Renal pelvis (tissue), 4 donors: ENCODE data around the gene PRKG1. TPM values are rescaled to one million over a fixed set of nuclear protein-coding genes. Genes with fewer than 3 reads are reported as not detected.
"Not testable (repeated sequence)": the region's sequence is repeated elsewhere in the genome, so short reads cannot be mapped to it uniquely, and the experiment has no call there.

Source experiments
- DNase-seq: peaks from one replicate; pipeline ENCODE4 v3.0.0-alpha.2; 2013
- polyA plus RNA-seq, 3 donors: library from polyadenylated mRNA; unstranded; fragments of 120-200 nt; gene quantifications; one replicate each; pipeline ENCODE4 v1.2.1, GENCODE V29; 2013; ENCODE audit not compliant: insufficient read length in 3 of 3

Gene PRKG1
- polyA plus RNA-seq, 3 donors: 10.7 to 12.2 (median 11.3) TPM

DNA sequence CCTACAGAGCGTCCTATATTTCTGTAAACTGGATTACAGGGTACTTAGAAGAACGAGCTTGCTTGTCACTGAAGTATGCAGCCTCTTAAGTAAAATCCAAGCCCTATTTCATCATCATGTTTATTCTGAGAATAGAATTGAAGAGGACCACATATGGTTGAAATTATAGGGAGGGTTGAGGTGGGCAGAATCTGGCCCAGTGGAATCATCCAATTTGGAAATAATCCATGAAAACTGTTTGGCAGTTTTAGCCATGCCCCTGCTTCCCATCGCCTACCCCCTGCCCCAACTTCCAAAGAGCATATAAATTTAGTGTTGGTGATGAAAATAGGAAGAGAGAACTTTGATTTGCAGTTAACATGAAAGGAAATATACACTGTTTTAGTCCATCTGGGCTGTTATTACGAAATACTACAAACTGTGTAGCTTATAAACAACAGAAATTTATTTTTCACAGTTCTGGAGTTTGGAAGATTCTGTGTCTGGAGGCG lies 150.4 kb downstream of the PRKG1 start:
- no peak for DNase-seq

DNA sequence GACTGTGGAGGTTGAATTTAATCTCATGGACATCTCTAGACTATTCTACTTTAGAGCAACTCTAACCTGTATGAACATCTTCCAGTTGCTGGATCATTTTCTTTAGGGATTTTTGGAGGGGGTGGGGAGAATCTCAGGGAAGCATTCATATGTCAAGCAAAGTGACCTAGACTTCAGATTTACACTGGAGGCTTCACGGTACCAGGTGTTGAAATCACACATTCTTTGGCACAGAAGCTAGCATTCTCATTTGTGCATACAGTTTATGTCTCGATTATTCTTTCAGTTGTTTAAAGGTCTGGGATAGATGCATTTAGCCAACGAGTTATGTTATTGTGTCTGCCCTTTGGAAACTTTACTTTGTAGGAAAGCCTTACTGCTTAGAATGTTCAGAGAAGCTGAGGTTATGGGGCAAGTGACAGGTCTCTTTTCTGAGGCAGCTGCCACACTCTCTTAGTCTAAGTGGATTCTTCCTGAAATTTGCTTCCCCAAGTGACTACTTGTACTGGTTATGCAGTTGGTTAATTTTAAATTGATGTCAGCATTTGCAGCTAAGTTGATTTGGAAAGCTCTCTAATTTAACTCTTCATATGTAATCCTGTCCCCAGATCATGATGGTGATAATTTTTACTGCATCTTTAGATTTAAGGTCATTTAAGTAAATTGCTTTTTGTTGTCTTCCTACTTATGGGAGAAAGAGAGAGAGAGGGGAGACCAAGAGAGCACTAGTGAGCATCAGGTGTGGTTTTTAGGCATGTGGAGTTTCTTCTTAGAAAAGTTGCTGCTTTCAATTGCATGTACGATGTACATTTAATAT lies 153.8 kb downstream of the PRKG1 start:
- DNase-seq: no peak

DNA sequence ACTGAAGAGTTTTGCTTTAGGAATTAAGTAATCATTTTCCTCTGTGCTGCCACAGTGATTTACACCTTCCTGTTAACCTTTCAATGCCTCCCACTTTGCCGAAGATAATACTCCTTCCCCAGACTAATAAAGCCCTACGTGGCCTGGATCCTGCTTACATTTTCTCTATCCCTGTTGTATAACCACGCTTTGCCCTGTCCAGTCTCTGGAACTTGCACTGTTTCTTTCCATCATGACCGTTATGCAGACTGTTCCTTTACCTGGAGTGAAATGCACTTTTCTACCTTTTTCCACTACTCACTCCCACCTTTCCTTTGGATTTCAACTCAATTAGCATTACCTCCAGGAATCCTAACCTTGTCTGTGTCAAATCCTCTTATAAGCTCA lies 154.4 kb downstream of the PRKG1 start:
- no peak for DNase-seq

DNA sequence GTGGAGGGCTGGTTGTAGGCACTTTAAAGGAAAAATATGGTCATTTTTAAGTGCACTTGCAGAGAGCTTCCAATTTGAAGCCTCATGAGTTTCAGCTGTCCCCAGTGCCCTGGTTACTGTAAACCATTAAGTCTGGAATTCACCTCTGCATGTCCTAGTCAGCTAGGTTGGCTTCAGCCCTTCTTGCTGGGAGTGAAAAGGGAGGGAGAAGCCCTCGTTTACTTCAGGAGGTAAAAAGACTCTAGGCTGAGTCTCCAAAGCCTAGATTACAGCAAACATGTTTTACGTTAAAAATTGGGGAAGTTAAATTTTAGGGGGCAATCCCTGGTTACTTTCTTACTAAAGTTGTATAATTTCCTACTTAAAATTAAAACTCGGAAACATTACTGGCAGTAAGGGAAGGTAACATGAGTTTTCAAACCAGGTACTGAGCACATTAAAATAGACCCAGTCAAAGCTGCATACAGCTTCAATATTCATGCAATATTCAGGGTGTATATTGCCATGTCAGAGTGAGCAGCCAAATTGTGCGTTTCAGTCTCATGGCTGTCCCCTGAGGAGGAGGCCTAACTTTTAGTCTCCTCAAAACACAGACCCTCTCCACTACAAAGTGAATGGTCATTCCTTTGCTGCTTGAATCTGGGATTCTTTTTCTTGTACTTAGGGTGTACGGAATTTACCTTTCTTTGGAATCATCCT lies 156.7 kb downstream of the PRKG1 start:
- DNase-seq: no peak

DNA sequence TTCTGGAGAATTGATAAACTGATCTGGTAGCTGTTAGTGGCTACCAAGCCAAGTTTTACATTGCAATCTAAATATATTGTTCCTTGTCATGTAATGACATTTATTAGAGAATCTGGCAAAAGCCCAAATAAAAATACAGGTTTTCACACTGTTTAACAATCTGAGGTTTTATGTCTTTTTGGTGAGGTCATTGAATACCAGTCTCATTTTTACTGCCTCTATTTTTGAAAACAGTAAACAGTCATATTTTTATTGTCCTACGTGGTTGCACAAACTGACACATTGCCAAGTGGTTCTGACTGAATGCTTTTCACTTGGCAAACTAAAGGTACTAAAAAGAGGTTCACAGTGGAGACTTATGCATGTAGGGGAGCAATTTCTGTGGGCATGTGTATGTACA lies 157.5 kb downstream of the PRKG1 start:
- DNase-seq: no peak

DNA sequence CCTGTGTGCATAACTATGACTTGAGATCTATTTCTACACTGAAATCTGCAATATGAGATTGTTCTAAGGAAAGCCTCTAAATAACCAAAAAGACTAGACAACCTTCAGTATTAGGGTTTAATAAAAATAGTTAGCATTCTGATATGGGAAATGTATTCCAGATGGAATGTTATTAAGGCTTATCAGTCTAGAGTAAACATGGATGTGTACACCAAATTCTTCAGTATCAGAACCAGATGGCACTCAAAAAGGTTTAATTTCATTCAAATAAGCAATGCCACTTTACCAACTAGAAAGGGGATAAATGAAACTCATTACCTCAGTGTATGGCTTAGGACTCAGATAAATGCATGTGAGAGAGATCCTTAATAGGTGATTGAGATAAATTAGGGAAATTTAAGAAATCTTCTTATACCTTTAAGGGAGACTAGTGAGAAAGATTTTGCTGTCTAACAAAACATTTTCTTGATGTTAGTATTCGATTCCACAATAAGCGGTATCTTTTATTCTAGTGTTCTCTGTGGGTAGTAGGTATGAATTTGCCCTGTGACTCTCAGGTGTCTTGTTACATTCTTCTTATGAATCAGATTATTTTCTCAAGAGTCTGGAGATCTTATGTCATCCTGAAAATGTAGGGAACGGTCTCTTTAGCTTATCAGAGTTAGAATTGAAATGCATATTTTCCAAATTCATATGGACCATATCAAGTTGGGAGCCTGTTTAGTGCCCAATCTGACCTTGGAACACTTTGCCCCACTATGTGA lies 159.2 kb downstream of the PRKG1 start:
- DNase-seq: no peak

DNA sequence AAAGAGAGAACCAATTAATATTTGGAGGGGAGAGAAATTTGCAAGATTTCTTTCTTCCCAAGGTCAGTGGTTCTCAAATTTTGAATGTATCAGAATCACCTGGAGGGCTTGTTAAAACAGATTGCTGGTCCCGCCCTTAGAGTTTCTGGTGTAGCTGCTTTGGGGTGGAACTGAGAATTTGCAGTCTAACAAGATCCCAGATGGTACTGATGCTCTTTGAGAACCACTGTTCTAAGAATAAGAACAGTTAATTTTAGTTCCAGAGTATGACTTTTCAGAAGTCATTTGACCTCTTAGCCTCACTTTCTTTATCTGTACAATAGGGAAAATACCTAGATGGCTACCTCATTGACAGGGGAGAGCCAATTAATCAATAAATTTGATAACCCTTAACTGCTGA lies 161.6 kb downstream of the PRKG1 start:
- no peak for DNase-seq

DNA sequence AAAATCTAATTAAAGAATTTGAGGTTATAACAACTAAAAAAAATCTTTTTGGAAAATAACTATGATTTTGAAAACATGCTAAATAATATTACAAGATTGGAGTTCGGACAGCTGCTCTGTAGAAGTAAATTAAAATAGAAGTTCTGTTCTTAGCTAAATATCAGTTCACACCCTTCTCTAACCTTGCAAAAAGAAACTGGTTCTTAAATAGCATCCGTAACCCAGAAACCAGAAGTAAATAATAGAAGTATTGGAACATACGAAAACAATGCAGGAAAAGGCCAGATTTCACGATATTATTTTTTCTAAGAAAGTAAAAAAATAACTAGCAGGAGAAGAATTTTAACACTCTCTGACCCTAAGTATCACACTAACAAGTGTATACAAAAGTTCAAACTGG lies 164.7 kb downstream of the PRKG1 start:
- DNase-seq: no peak

DNA sequence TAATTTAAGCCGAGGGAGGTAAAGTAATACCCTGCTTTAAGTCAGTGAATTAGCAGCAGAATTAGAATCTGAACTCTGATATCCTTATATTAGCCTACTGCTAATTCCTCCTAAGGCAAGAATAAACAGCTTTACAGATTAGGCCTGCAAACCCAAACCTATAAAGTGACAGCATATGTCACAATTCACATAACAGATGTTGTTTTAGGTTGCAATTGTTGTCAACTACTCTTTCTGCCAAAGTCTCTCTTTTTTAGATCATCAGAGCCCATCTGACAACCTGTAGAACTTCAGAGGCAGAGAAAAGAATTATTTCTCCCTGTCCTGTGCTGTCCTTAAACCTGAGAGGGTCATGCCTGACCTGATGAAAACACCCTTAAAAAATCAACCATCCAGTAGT lies 167.2 kb downstream of the PRKG1 start:
- DNase-seq: no peak

DNA sequence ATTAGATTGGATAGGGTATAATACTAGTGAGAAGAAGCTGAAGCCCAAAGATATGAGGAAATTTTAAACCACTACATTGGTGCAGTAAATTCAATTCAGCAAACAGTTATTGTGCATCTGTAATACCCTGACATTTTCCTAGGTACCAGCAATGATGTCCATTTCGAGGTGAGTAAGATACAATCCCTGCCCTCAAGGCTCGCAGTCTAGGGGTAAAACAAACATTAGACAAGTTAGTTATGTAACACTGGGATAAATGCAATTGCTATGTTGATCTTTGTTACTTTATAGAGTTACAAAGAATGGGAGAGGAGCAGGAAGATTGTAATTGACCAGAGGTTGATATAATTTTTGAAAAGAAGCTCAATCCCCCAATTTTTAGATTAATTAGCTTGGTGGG lies 168.1 kb downstream of the PRKG1 start:
- no peak for DNase-seq

DNA sequence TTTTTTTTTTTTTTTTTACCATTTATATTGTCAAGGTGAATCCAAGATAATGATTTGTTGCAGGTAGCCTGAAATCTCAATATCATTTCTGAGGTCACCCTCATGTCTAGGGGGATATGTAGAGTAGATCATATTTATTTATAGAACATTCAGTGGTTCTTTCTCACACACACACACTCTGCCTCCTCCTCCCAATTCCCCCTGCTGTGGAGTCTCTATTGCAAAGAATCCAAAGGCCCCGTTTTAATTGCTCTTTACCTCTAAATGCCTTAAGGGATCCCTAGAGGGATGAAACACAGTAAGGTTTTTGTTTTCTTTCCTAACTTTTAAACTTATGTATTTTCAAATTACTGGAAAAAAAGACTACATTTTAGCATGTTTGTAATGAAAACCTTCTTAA lies 170.0 kb downstream of the PRKG1 start:
- DNase-seq: no peak

DNA sequence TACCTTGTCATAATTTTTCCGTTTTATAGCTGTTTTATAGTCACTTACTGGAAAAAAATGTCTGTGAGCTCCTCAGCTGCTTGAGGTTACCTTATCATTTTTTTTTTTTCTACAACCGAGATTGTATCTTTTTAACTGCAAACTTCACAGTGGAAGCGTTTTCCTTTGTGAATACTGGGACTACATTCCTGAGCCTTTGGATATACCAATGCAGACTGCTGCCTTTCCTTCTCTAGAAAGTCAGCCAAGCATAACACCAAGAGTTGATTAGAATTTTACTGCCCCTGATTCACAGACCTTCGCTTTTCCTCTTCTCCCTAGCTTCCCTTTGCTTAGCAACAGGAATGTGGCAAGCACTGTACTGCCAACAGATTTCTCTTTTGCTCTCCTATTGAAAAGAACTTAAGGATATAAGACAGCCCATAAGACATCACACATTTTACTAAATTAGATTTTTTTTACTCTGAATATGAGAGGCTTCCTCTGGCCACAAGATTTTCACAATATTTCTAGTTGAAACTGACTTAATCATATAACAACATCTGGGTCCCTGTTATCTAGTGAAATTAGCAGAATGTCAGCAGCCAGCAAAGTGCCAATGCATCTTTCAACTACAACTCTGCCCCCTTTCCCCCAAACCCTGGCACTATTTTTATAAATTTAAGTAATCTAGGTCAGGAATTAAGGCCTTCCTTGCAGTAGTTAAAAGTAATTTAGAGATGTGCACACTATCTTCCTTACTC lies 170.6 kb downstream of the PRKG1 start:
- peak; percentile 83 for DNase-seq

DNA sequence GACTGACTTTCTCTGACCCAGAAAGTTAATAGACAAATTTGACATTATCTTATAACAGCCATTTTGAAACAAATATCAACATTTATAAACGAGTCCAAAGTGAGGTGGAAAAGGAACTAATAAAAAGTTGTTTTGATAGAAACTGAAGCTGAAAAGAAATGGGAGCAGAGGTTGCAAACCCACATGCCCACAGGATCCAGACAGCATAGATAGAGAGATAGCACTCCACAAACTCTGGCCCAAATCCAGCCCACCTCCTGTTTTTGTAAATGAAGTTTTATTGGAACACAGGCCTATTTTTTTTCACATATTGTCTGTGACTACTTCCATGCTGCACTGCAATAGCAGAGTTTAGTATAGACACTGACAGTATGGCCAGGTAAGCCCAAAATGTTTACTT lies 171.9 kb downstream of the PRKG1 start:
- DNase-seq: no peak

DNA sequence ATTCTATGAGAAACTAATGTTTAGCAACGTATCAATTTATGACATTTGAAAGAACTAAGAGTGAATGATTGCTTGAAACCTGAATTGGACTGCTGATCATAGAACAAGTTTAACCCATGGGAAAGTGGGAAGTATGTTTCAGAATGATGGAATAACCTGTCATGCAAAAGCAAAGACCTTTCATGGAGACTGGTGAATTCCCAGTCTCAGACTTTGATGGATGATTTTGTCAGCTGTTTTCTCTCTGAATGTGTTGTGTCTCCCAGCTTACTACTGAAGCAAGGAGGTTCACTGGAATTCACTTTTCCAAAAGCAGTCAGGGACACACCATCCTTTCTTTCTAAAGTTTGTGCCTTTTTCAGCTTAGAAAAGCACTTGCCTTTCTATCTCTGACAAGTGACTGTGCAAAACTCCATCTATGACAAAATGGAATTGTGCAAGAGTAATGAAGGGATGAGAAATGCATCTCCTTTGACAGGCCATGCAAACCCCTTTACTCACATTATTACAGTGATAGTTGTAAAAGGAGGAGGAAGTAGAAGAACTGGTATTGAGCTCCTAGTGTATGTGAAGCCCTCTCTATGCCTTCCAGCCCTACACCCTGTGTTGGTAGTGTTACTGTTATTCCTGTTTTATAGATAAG lies 176.1 kb downstream of the PRKG1 start:
- DNase-seq: no peak

DNA sequence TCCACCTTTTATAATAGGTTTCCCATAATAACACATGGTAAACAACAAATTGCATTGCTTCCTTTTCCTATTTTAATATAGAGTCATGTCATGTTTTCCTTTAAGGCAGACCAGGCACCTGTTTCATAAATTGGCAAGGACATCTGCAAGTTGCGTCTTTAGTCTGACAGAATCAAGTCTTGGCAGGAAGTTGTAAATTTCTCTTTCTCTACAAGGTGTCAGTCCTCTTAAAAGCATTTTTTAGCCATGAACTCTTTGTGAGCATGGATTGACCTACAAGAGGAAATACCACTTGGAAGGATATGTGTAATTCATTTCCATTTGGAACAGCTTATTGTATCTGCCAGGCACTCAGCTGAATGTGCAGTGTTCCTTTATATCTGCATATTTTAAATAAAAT lies 176.8 kb downstream of the PRKG1 start:
- no peak for DNase-seq

DNA sequence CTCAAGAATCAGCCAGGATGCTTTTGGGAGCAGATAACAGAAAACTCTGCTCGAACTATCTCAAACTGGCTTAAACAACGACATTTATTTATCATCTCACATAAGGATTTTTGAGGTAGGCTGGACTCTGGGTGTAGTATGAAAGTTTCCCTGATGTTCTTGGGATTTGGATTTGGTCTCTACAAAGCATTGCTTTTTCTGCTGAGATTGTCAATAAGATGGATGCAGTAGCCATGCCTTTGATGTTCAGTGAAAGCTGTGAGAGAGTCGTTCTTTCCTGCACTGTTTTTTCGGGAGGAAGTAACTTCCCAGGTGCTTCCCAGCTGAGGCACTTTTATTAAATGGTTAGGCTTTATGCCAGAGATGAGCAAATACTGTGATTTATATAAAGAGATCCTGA lies 181.1 kb downstream of the PRKG1 start:
- DNase-seq: no peak

DNA sequence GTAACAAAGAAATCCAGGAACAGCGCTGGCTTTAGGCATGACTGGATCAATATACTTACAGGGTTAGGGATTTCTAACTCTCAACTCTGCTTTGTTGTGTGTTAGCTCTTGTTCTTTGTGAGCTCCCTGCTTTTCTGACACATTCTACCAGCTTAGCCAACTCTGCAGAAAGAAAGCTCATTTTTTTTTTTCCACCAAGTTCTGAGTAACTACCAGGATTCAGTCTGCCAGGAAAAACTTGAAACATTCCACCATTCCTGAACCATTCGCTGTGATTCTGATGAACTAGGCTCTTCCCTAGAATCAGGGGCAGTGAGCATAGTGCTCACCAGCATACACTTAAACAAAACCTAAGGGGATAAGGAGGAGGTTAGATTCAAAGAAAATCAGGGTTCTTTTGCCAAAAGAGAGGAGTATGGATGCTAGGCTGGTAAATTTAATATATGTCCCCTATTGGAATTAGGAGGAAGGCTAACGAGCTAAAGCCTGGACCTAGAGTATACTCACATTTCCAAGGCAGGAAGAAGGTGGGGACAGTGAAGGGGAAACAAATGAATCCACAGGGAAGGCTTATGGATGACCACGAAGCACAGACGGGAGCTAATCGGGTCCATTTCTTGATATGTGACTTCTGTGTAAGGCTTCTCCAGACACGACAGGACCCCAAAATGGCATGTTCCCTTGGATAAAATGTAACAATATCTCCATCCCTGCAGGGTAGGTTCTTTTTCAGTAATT lies 183.4 kb downstream of the PRKG1 start:
- no peak for DNase-seq

DNA sequence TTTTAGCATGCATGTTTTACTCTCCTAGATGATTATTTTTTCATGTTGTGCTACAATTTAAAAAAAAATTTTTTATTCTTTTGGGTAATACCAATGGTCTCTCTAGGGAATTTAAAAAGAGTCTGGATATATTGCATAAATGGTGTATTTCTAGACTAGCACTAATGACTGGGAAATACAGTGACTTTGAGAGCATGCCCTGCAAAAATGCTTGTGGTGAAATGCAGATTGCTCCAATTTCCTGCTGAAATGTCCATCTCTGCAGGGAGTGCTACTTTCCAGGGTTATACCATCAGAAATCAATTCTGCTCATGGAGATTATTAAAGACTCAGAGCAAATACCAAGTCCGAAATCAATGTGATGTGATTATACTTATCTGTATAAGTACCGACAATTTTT lies 186.1 kb downstream of the PRKG1 start:
- no peak for DNase-seq

DNA sequence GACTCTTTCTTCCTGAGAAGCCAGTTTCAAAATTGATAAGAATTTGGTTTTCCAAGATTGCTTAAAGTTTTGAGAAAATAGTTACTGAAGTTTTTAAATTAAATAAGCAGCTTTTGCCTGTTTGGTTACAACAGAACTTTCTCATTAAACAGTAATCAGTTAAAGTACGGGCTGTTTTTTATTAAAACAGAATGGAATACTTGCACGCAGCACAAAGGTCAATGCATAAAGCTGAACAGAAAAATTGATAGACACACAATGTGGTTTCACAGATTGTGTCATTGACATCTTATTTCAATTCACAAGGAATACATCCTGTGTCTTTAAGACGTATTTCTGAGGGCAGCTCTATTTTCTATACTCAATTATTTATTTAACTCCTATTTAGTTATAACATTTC lies 192.2 kb downstream of the PRKG1 start:
- no peak for DNase-seq

DNA sequence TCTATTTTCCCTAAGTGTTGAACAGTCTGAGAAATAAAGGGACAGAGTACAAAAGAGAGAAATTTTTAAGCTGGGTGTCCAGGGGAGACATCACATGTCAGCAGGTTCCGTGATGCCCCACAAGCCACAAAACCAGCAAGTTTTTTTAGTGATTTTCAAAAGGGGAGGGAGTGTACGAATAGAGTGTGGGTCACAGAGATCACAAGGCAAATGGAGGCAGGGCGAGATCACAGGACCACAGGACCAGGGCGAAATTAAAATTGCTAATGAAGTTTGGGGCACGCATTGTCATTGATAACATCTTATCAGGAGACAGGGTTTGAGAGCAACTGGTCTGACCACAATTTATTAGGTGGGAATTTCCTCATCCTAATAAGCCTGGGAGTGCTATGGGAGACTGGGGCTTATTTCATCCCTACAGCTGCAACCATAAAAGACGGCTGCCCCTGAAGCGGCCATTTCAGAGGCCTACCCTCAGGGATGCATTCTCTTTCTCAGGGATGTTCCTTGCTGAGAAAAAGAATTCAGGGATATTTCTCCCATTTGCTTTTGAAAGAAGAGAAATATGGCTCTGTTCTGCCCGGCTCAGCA lies 193.8 kb downstream of the PRKG1 start:
- DNase-seq: not testable (repeated sequence)
